ENCODE data around the gene MYH8. TPM values are rescaled to one million over a fixed set of nuclear protein-coding genes. Genes with fewer than 3 reads are reported as not detected.
A peak's percentile ranks its signal among the peaks of the same experiment; 100 is the strongest.

The MYH8 gene
- total and polyA plus RNA-seq, 8 donors, result not detected

- DNase-seq, result no peak
- Histone ChIP-seq H3K27ac (no peak overlapping the region), H3K36me3 (no peaks in the 10 kb centered on the region), H3K27me3 (peaks cover 3 to 30% of the 10 kb centered on the region in 2 donors), H3K4me1 (no peaks in the 10 kb centered on the region), H3K4me3 (no peak overlapping the region), H3K9me3 (no peaks in the 10 kb centered on the region)
- ATAC-seq, result no peak
- intact Hi-C loops (cut with DNase I), result no loop called here
- TF ChIP-seq, protein P1, sequence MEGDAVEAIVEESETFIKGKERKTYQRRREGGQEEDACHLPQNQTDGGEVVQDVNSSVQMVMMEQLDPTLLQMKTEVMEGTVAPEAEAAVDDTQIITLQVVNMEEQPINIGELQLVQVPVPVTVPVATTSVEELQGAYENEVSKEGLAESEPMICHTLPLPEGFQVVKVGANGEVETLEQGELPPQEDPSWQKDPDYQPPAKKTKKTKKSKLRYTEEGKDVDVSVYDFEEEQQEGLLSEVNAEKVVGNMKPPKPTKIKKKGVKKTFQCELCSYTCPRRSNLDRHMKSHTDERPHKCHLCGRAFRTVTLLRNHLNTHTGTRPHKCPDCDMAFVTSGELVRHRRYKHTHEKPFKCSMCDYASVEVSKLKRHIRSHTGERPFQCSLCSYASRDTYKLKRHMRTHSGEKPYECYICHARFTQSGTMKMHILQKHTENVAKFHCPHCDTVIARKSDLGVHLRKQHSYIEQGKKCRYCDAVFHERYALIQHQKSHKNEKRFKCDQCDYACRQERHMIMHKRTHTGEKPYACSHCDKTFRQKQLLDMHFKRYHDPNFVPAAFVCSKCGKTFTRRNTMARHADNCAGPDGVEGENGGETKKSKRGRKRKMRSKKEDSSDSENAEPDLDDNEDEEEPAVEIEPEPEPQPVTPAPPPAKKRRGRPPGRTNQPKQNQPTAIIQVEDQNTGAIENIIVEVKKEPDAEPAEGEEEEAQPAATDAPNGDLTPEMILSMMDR (IDR thresholded peaks at IDR 0.05), result no peak
These were observed 35.9 kb downstream of the MYH8 start for GRCh38 chr17:10385871-10386270.

GRCh38 chr17:10384175-10384574, 37.6 kb downstream of the MYH8 start:
- peak in 1 of 4 donors; percentile 1 for DNase-seq
- Histone ChIP-seq H3K9me3 (no peaks in the 10 kb centered on the region), H3K27ac (no peak overlapping the region), H3K4me1 (no peaks in the 10 kb centered on the region), H3K4me3 (no peak overlapping the region), H3K36me3 (no peaks in the 10 kb centered on the region), H3K27me3 (peaks cover 0 to 13% of the 10 kb centered on the region in 2 donors)
- no peak for ATAC-seq
- TF ChIP-seq, protein P1 (IDR thresholded peaks at IDR 0.05), result no peak
- intact Hi-C loops (cut with DNase I), result no loop called here

DNA sequence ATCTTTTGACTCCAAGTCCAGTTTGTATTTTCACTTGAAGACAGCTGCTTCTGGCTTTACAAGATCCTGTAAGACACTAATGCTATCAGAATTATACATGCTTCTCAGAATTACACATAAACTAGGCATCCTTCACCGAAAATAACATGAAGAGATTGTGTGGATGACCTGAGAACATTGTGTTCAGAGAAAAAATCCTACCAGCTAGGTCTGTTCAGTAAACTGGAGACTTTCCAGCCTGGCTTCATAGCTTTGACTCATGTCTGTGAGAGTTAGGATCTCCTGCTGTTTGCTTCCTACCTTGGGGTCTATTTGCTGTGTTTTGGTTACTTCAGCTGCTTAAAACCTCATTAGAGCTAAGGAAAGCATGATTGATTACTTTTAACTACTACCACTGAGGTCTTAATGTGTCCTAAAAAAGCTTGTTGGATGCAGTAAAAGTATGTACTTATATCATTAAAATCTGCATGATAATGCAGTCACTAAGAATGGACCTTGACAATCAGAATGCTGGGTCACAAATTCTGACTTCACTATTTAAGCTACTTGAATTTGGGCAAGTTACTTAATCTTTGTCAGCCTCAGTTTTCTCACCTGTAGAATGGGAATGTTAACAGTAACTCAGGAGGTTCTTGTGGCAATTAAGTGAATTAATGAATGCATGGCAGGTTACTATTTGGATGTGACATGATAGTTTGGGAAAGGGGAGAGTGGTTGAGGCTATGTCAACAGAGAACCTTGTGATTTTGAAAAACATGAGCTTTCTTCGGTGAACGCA, 40.9 kb downstream of the MYH8 start:
- no peak overlapping the region for H3K4me3 ChIP-seq
- ATAC-seq, result no peak
- TF ChIP-seq, protein P1 (IDR thresholded peaks at IDR 0.05), result no peak
- no peak overlapping the region for H3K27ac ChIP-seq
- H3K36me3 ChIP-seq, result no peaks in the 10 kb centered on the region
- H3K9me3 ChIP-seq, result no peaks in the 10 kb centered on the region
- no peak for DNase-seq
- H3K27me3 ChIP-seq, result peaks cover 0 to 7% of the 10 kb centered on the region in 2 donors
- H3K4me1 ChIP-seq, result no peaks in the 10 kb centered on the region
- intact Hi-C loops (cut with DNase I), result no loop called here

DNA sequence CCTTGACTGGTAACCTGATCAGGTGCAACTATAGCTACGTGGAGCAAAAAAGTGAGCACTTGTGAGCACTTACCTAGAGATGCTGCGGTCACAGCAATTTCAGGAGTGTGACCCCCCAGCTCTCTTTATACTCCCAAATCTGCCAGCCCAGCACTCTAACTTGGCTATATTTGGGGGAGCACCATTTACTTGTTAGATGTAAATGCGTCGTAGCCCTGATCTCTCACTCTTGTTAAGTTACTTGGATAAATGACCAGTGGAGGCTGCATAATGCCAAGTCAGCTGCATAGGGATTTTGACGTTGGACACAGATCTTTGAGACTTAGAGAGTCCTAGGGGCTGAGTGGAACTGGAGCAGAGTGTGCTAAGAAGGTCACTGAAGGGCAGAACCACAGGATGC, 48.8 kb downstream of the MYH8 start, which contains the start of gene MYH13:
TSS of gene MYH13 (minus strand) at position 101 of the 400 bp plus-strand sequence. CDS start 8,476 bp downstream, outside the sequence.
- ATAC-seq (no peak), DNase-seq (no peak)
- Histone ChIP-seq H3K36me3 (no peaks in the 10 kb centered on the region), H3K27me3 (no peaks in the 10 kb centered on the region), H3K4me3 (no peak within 1 kb of the TSS), H3K4me1 (no peaks in the 10 kb centered on the region), H3K27ac (no peak within 1 kb of the TSS), H3K9me3 (no peaks in the 10 kb centered on the region)
- TF ChIP-seq, protein P1 (IDR thresholded peaks at IDR 0.05), result no peak
- intact Hi-C loops (cut with DNase I), result no loop called here

DNA sequence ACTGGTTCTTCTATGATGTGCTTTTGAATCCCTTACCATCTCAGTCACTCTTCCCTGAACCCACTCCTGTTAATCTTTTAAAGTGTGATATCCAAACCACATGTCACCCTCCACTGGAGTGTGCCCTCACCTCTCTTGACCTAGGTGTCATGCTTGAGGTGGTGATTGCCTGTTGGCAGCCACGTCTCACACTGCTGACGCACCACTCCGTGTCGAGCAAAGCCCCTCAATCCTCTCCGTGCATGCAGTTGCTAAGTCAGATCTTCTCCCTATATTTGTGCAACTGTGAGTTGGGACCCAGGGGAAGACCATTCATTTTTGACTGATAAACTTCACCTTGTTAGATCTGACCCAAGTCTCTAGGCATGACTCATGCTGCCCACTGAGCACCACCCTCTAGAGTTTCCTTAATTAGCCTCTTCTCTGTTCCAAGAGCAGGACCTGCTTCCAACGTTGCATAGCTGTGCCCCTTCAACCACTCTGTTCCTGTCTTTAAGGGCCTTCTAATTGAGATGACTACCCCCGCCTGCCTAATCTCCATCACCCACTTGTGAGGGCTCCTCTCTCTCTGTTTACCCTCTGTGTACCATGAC, 51.6 kb downstream of the MYH8 start:
- no peaks in the 10 kb centered on the region for H3K4me1 ChIP-seq
- no peaks in the 10 kb centered on the region for H3K9me3 ChIP-seq
- H3K4me3 ChIP-seq, result no peak overlapping the region
- DNase-seq (no peak), ATAC-seq (no peak)
- H3K27me3 ChIP-seq, result no peaks in the 10 kb centered on the region
- intact Hi-C loops (cut with DNase I), result no loop called here
- H3K27ac ChIP-seq, result no peak overlapping the region
- TF ChIP-seq, protein P1 (IDR thresholded peaks at IDR 0.05), result no peak
- no peaks in the 10 kb centered on the region for H3K36me3 ChIP-seq

Measured in left lung (tissue), 10 donors.